ENCODE data around the gene CCDC167.

The CCDC167 gene

GRCh38 chr6:37528541-37528940, 28.8 kb upstream of the CCDC167 start:
- Histone ChIP-seq H3K4me1 (ENCODE audit: insufficient read depth, low read length) (peaks cover 4% of the 10 kb centered on the region; the same call in 1 of the 2 replicates), H3K27me3 (ENCODE audit: insufficient read depth, low read length) (peaks cover 19% of the 10 kb centered on the region), H3K27ac (ENCODE audit: low read depth, low read length) (no peak overlapping the region), H3K4me3 (ENCODE audit: low read length) (no peak overlapping the region), H3K9me3 (ENCODE audit: insufficient read depth, low read depth, low read length) (no peaks in the 10 kb centered on the region), H3K36me3 (ENCODE audit: insufficient read depth, low read length) (no peaks in the 10 kb centered on the region), H3K9ac (ENCODE audit: low read depth, low read length) (no peak overlapping the region)
- WGBS: 73% methylated on average over 8 of the region's 8 CpGs

GRCh38 chr6:37525460-37526357, 26.0 kb upstream of the CCDC167 start:
- H3K36me3 ChIP-seq (ENCODE audit: insufficient read depth, low read length): no peaks in the 10 kb centered on the region
- H3K4me1 ChIP-seq (ENCODE audit: insufficient read depth, low read length): peaks cover 4% of the 10 kb centered on the region; the same call in 1 of the 2 replicates
- WGBS: 73% methylated on average over 12 of the region's 12 CpGs
- no peak overlapping the region for H3K4me3 ChIP-seq (ENCODE audit: low read length)
- H3K27ac ChIP-seq (ENCODE audit: low read depth, low read length): no peak overlapping the region
- no peaks in the 10 kb centered on the region for H3K9me3 ChIP-seq (ENCODE audit: insufficient read depth, low read depth, low read length)
- H3K9ac ChIP-seq (ENCODE audit: low read depth, low read length): no peak overlapping the region
- H3K27me3 ChIP-seq (ENCODE audit: insufficient read depth, low read length): 0 out of 2 replicates have a peak, but pooled peaks cover 4% of the 10 kb centered on the region

- WGBS: 80% methylated on average over 4 of the region's 4 CpGs
- no peaks in the 10 kb centered on the region for H3K36me3 ChIP-seq (ENCODE audit: insufficient read depth, low read length)
- H3K27ac ChIP-seq (ENCODE audit: low read depth, low read length): no peak overlapping the region
- no peaks in the 10 kb centered on the region for H3K27me3 ChIP-seq (ENCODE audit: insufficient read depth, low read length)
- no peaks in the 10 kb centered on the region for H3K9me3 ChIP-seq (ENCODE audit: insufficient read depth, low read depth, low read length)
- H3K9ac ChIP-seq (ENCODE audit: low read depth, low read length): no peak overlapping the region
- H3K4me1 ChIP-seq (ENCODE audit: insufficient read depth, low read length): peaks cover 4% of the 10 kb centered on the region; the same call in 1 of the 2 replicates
- H3K4me3 ChIP-seq (ENCODE audit: low read length): no peak overlapping the region
Measured at GRCh38 chr6:37524970-37525318, 25.3 kb upstream of the CCDC167 start.

- Histone ChIP-seq H3K36me3 (ENCODE audit: insufficient read depth, low read length) (no peaks in the 10 kb centered on the region), H3K4me3 (ENCODE audit: low read length) (no peak overlapping the region), H3K9me3 (ENCODE audit: insufficient read depth, low read depth, low read length) (no peaks in the 10 kb centered on the region), H3K27me3 (ENCODE audit: insufficient read depth, low read length) (no peaks in the 10 kb centered on the region), H3K27ac (ENCODE audit: low read depth, low read length) (no peak overlapping the region), H3K4me1 (ENCODE audit: insufficient read depth, low read length) (peaks cover 4% of the 10 kb centered on the region; the same call in 1 of the 2 replicates), H3K9ac (ENCODE audit: low read depth, low read length) (no peak overlapping the region)
- 86% methylated on average over 14 of the region's 19 CpGs for WGBS
Measured at GRCh38 chr6:37524025-37524969, 24.6 kb upstream of the CCDC167 start.

GRCh38 chr6:37523412-37523811, 23.7 kb upstream of the CCDC167 start:
- H3K27ac ChIP-seq (ENCODE audit: low read depth, low read length): no peak overlapping the region
- H3K9ac ChIP-seq (ENCODE audit: low read depth, low read length): no peak overlapping the region
- no peaks in the 10 kb centered on the region for H3K36me3 ChIP-seq (ENCODE audit: insufficient read depth, low read length)
- H3K4me3 ChIP-seq (ENCODE audit: low read length): no peak overlapping the region
- WGBS: 77% methylated on average over 5 of the region's 7 CpGs
- H3K27me3 ChIP-seq (ENCODE audit: insufficient read depth, low read length): no peaks in the 10 kb centered on the region
- H3K9me3 ChIP-seq (ENCODE audit: insufficient read depth, low read depth, low read length): no peaks in the 10 kb centered on the region
- H3K4me1 ChIP-seq (ENCODE audit: insufficient read depth, low read length): no peaks in the 10 kb centered on the region

GRCh38 chr6:37522836-37523235, 23.1 kb upstream of the CCDC167 start:
- Histone ChIP-seq H3K27ac (ENCODE audit: low read depth, low read length) (no peak overlapping the region), H3K9ac (ENCODE audit: low read depth, low read length) (no peak overlapping the region), H3K36me3 (ENCODE audit: insufficient read depth, low read length) (no peaks in the 10 kb centered on the region), H3K4me3 (ENCODE audit: low read length) (no peak overlapping the region), H3K4me1 (ENCODE audit: insufficient read depth, low read length) (no peaks in the 10 kb centered on the region), H3K27me3 (ENCODE audit: insufficient read depth, low read length) (no peaks in the 10 kb centered on the region), H3K9me3 (ENCODE audit: insufficient read depth, low read depth, low read length) (no peaks in the 10 kb centered on the region)
- WGBS: 95% methylated on average over 3 of the region's 3 CpGs

- WGBS: 83% methylated on average over 4 of the region's 4 CpGs
- Histone ChIP-seq H3K27ac (ENCODE audit: low read depth, low read length) (no peak overlapping the region), H3K9me3 (ENCODE audit: insufficient read depth, low read depth, low read length) (no peaks in the 10 kb centered on the region)
Measured at GRCh38 chr6:37521674-37522073, 22.0 kb upstream of the CCDC167 start.

GRCh38 chr6:37520926-37521325, 21.2 kb upstream of the CCDC167 start:
- no peak overlapping the region for H3K4me3 ChIP-seq (ENCODE audit: low read length)
- no peak overlapping the region for H3K9ac ChIP-seq (ENCODE audit: low read depth, low read length)
- no peaks in the 10 kb centered on the region for H3K36me3 ChIP-seq (ENCODE audit: insufficient read depth, low read length)
- H3K4me1 ChIP-seq (ENCODE audit: insufficient read depth, low read length): peaks cover 11% of the 10 kb centered on the region
- H3K27ac ChIP-seq (ENCODE audit: low read depth, low read length): no peak overlapping the region
- no peaks in the 10 kb centered on the region for H3K27me3 ChIP-seq (ENCODE audit: insufficient read depth, low read length)
- no peaks in the 10 kb centered on the region for H3K9me3 ChIP-seq (ENCODE audit: insufficient read depth, low read depth, low read length)
- 93% methylated on average over 6 of the region's 6 CpGs for WGBS

More at GRCh38 chr6:37521674-37522073, 22.0 kb upstream of the CCDC167 start:
- H3K4me1 ChIP-seq (ENCODE audit: insufficient read depth, low read length): peaks cover 3% of the 10 kb centered on the region; the same call in 1 of the 2 replicates
- H3K36me3 ChIP-seq (ENCODE audit: insufficient read depth, low read length): no peaks in the 10 kb centered on the region
- no peak overlapping the region for H3K4me3 ChIP-seq (ENCODE audit: low read length)
- no peaks in the 10 kb centered on the region for H3K27me3 ChIP-seq (ENCODE audit: insufficient read depth, low read length)
- no peak overlapping the region for H3K9ac ChIP-seq (ENCODE audit: low read depth, low read length)

GRCh38 chr6:37519461-37519860, 19.8 kb upstream of the CCDC167 start:
- Histone ChIP-seq H3K27ac (ENCODE audit: low read depth, low read length) (no peak overlapping the region), H3K9ac (ENCODE audit: low read depth, low read length) (no peak overlapping the region), H3K4me1 (ENCODE audit: insufficient read depth, low read length) (peaks cover 20% of the 10 kb centered on the region), H3K36me3 (ENCODE audit: insufficient read depth, low read length) (no peaks in the 10 kb centered on the region), H3K27me3 (ENCODE audit: insufficient read depth, low read length) (no peaks in the 10 kb centered on the region; the same call in 1 of the 2 replicates), H3K9me3 (ENCODE audit: insufficient read depth, low read depth, low read length) (no peaks in the 10 kb centered on the region), H3K4me3 (ENCODE audit: low read length) (no peak overlapping the region)
- 94% methylated on average over 5 of the region's 5 CpGs for WGBS

- H3K27ac ChIP-seq (ENCODE audit: low read depth, low read length): no peak overlapping the region
- H3K9me3 ChIP-seq (ENCODE audit: insufficient read depth, low read depth, low read length): no peaks in the 10 kb centered on the region
- WGBS: 91% methylated on average over 6 of the region's 6 CpGs
- peaks cover 33% of the 10 kb centered on the region for H3K4me1 ChIP-seq (ENCODE audit: insufficient read depth, low read length)
- H3K9ac ChIP-seq (ENCODE audit: low read depth, low read length): no peak overlapping the region
- H3K4me3 ChIP-seq (ENCODE audit: low read length): no peak overlapping the region
- peaks cover 13% of the 10 kb centered on the region for H3K27me3 ChIP-seq (ENCODE audit: insufficient read depth, low read length)
- H3K36me3 ChIP-seq (ENCODE audit: insufficient read depth, low read length): no peaks in the 10 kb centered on the region
Measured at GRCh38 chr6:37518116-37518515, 18.4 kb upstream of the CCDC167 start.

GRCh38 chr6:37517411-37517812, 17.7 kb upstream of the CCDC167 start:
- 73% methylated on average over 11 of the region's 11 CpGs for WGBS
- Histone ChIP-seq H3K27ac (ENCODE audit: low read depth, low read length) (no peak overlapping the region), H3K9me3 (ENCODE audit: insufficient read depth, low read depth, low read length) (no peaks in the 10 kb centered on the region), H3K4me3 (ENCODE audit: low read length) (no peak overlapping the region), H3K27me3 (ENCODE audit: insufficient read depth, low read length) (peaks cover 19% of the 10 kb centered on the region), H3K36me3 (ENCODE audit: insufficient read depth, low read length) (no peaks in the 10 kb centered on the region), H3K4me1 (ENCODE audit: insufficient read depth, low read length) (peaks cover 40% of the 10 kb centered on the region), H3K9ac (ENCODE audit: low read depth, low read length) (no peak overlapping the region)
